Activated CD8-positive, alpha-beta memory T cell treated with anti-CD3 and anti-CD28 coated beads for 1 hour (primary cell): Measurements from ENCODE around the gene OR10H5.
A peak's percentile ranks its signal among the peaks of the same experiment; 100 is the strongest.
"Not testable (repeated sequence)": the region's sequence is repeated elsewhere in the genome, so short reads cannot be mapped to it uniquely, and the experiment has no call there.

Experiments
- DNase-seq, 2 donors: peaks; one replicate each; pipeline ENCODE4 v3.0.0-alpha.2; 2020; ENCODE audit warnings: low read depth in 1 of 2; ENCODE audit errors: extremely low read depth in 1 of 2

The OR10H5 gene

GRCh38 chr19:15811476-15811875 lies 24.0 kb downstream of the OR10H5 start:
- no peak for DNase-seq

- DNase-seq, result peak; percentile 1 to 13
Observed at GRCh38 chr19:15812060-15812722, 24.7 kb downstream of the OR10H5 start.

GRCh38 chr19:15813916-15814315 lies 26.5 kb downstream of the OR10H5 start:
- no peak for DNase-seq

- DNase-seq, result no peak
Observed at GRCh38 chr19:15815306-15815705, 27.8 kb downstream of the OR10H5 start, which contains the start of gene OR10H1. TSS of gene OR10H1 (minus strand) at chr19:15815664. CDS start at chr19:15808037, 7,627 bp downstream.

- no peak for DNase-seq
Observed at GRCh38 chr19:15820646-15821045, 33.2 kb downstream of the OR10H5 start.

- no peak for DNase-seq
Observed at GRCh38 chr19:15825753-15826152, 38.3 kb downstream of the OR10H5 start.

GRCh38 chr19:15828121-15828610 lies 40.7 kb downstream of the OR10H5 start:
- no peak for DNase-seq

- not testable (repeated sequence) for DNase-seq
Observed at GRCh38 chr19:15828611-15829305, 41.3 kb downstream of the OR10H5 start.

GRCh38 chr19:15829306-15829698 lies 41.8 kb downstream of the OR10H5 start:
- DNase-seq, result no peak

- no peak for DNase-seq
Observed at GRCh38 chr19:15829786-15830185, 42.3 kb downstream of the OR10H5 start.

GRCh38 chr19:15831626-15832025 lies 44.2 kb downstream of the OR10H5 start:
- DNase-seq, result no peak

- DNase-seq, result not testable (repeated sequence)
Observed at GRCh38 chr19:15834232-15834631, 46.8 kb downstream of the OR10H5 start.

GRCh38 chr19:15835565-15836329 lies 48.3 kb downstream of the OR10H5 start:
- DNase-seq, result peak; percentile 30 to 44

- peak; percentile 91 to 92 for DNase-seq
Observed at GRCh38 chr19:15836330-15837220, 49.1 kb downstream of the OR10H5 start.

- no peak for DNase-seq
Observed at GRCh38 chr19:15837221-15837731, 49.8 kb downstream of the OR10H5 start.

- no peak for DNase-seq
Observed at GRCh38 chr19:15838351-15838750, 50.9 kb downstream of the OR10H5 start.

- not testable (repeated sequence) for DNase-seq
Observed at GRCh38 chr19:15839888-15840287, 52.4 kb downstream of the OR10H5 start.

GRCh38 chr19:15840833-15841232 lies 53.4 kb downstream of the OR10H5 start:
- DNase-seq, result no peak

- no peak for DNase-seq
Observed at GRCh38 chr19:15841875-15842569, 54.6 kb downstream of the OR10H5 start.
